HepG2 (cell line): ENCODE data around the gene ZNF540. TPM values are rescaled to one million over a fixed set of nuclear protein-coding genes. Genes with fewer than 3 reads are reported as not detected.

Experiments used
- AGO2 ChIP-seq: fragments of 200-400 bp; formaldehyde crosslinking; optimal IDR thresholded peaks from 2 replicates; pipeline ENCODE3; 2017; ENCODE audit warnings: mild to moderate bottlenecking, low read depth, low read length, moderate library complexity
- DNMT3B ChIP-seq: conservative IDR thresholded peaks from 2 replicates; pipeline ENCODE4 v1.6.1; 2016; ENCODE audit warnings: missing biosample characterization, control low read depth
- FOXK2 ChIP-seq: fragments of 450-650 bp; IDR thresholded peaks from 2 replicates; pipeline ENCODE4 v1.6.1; 2016
- FOXO1 ChIP-seq: sonication (generic); formaldehyde crosslinking; IDR thresholded peaks from 2 replicates; pipeline ENCODE4 v1.4.0; 2020; ENCODE audit warnings: missing genetic modification reagents
- HNF1A ChIP-seq, 2 experiments: sonication (generic) in 1 of 2; formaldehyde crosslinking in 1 of 2; IDR thresholded peaks; 2 replicates each; pipeline versions ENCODE4 v1.4.0 to v1.6.1; 2016 to 2020; ENCODE audit warnings: borderline replicate concordance in 1 of 2, low read depth in 1 of 2, mild to moderate bottlenecking in 1 of 2, missing genetic modification reagents in 1 of 2
- HNRNPH1 ChIP-seq: fragments of 200-400 bp; formaldehyde crosslinking; optimal IDR thresholded peaks from 2 replicates; pipeline ENCODE3; 2017; ENCODE audit warnings: mild to moderate bottlenecking, low read depth, low read length
- NBN ChIP-seq: fragments of 450-650 bp; conservative IDR thresholded peaks from 2 replicates; pipeline ENCODE4 v1.6.1; 2017
- NR1H2 ChIP-seq: sonication (generic); formaldehyde crosslinking; IDR thresholded peaks from 2 replicates; pipeline ENCODE4 v1.8.1; 2022; ENCODE audit warnings: low read depth, missing genetic modification reagents, borderline replicate concordance
- TMF1 ChIP-seq: sonication (generic); formaldehyde crosslinking; IDR thresholded peaks from 2 replicates; pipeline ENCODE4 v1.8.1; 2022; ENCODE audit warnings: low read depth, missing genetic modification reagents
- WIZ ChIP-seq: sonication (generic); formaldehyde crosslinking; IDR thresholded peaks from 2 replicates; pipeline ENCODE4 v1.5.1; 2020; ENCODE audit warnings: mild to moderate bottlenecking, missing genetic modification reagents
- ZFP62 ChIP-seq: sonication (generic); formaldehyde crosslinking; IDR thresholded peaks from 2 replicates; pipeline ENCODE4 v1.4.0; 2020; ENCODE audit warnings: missing genetic modification reagents
- ZNF256 ChIP-seq: sonication (generic); formaldehyde crosslinking; conservative IDR thresholded peaks from 2 replicates; pipeline ENCODE4 v1.4.0; 2020; ENCODE audit warnings: missing genetic modification reagents
- ZNF367 ChIP-seq: sonication (generic); formaldehyde crosslinking; IDR thresholded peaks from 2 replicates; pipeline ENCODE4 v1.4.0; 2020; ENCODE audit warnings: missing genetic modification reagents, borderline replicate concordance
- ZNF512B ChIP-seq: sonication (generic); formaldehyde crosslinking; IDR thresholded peaks from 2 replicates; pipeline ENCODE4 v1.5.1; 2020; ENCODE audit warnings: missing genetic modification reagents, mild to moderate bottlenecking, borderline replicate concordance
- ZNF552 ChIP-seq: sonication (generic); formaldehyde crosslinking; IDR thresholded peaks from 2 replicates; pipeline ENCODE4 v1.9.0; 2022; ENCODE audit warnings: missing genetic modification reagents, mild to moderate bottlenecking, borderline replicate concordance
- ZNF850 ChIP-seq: sonication (generic); formaldehyde crosslinking; conservative IDR thresholded peaks from 2 replicates; pipeline ENCODE4 v1.9.0; 2021; ENCODE audit warnings: mild to moderate bottlenecking, missing genetic modification reagents
- polyA plus RNA-seq, 8 experiments: library from polyadenylated mRNA; depleted of rRNA in 3 of 8; stranded (reverse) in 7 of 8; unstranded in 1 of 8; fragments of >200 nt; fragmentation: Illumina TruSeq in 4 of 8; extraction: Trizol in 4 of 8; gene quantifications; 2 replicates each; pipeline versions ENCODE4 v1.2.1 to v1.2.3, GENCODE V29; 2011 to 2016; ENCODE audit warnings: low read depth in 4 of 8, missing spikeins in 1 of 8, mixed read lengths in 1 of 8; ENCODE audit not compliant: insufficient read depth in 1 of 8
- total RNA-seq, 5 experiments: library from RNA; depleted of rRNA; stranded (reverse); fragments of >200 nt; fragmentation: Illumina TruSeq; extraction: Trizol; gene quantifications; 2 replicates each; pipeline ENCODE4 v1.2.3, GENCODE V29; 2016; ENCODE audit warnings: low read depth in 1 of 5
- TF ChIP-seq, protein P1 (sequence below): sonication (generic); formaldehyde crosslinking; IDR thresholded peaks from 2 replicates; pipeline ENCODE4 v1.5.0; 2020; ENCODE audit warnings: missing genetic modification reagents
- TF ChIP-seq, protein P2 (sequence below): sonication (generic); formaldehyde crosslinking; IDR thresholded peaks from 2 replicates; pipeline ENCODE4 v1.4.0; 2020; ENCODE audit warnings: missing genetic modification reagents

Gene ZNF540
- total and polyA plus RNA-seq, 2 of the 13 experiments (the other 11 are each of a cell fraction or from before 2014, with no cell fraction given), result 0.21 to 0.40 TPM

DNA sequence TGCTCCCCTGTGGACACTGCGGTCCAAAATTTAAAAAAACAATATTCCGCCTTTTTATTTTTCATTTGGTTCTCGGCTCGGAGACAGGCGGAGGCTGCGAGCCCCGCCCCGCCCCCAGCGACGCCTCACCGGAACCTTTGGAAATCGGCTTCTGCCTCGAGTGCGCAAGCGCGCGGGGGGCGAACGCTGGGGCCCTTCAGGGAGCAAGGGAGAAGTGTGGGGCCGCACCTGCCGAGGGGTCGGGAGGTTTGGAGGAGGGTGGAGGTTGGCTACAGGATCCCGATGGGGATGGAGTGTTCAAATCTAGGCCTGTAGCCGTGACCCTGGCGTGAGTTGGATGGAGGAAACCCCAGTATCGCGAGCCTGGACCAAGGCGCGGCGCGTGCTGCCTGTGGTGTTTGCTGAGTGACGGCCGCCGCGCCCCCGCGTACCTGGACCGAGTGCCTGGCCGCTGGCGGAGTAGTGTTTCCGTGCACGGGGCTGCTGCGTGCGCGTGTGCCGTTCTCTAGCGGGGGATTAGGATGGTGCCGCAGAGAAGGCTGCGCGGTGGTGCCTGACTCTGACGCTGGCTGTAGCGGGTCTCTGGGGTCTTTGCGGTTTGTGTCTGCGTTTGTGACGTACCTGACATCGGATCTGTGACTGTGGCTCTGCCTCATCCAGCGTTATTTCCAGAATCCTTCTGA is 61.2 kb downstream of the ZNF540 start (continued):
- TF ChIP-seq, protein P1, sequence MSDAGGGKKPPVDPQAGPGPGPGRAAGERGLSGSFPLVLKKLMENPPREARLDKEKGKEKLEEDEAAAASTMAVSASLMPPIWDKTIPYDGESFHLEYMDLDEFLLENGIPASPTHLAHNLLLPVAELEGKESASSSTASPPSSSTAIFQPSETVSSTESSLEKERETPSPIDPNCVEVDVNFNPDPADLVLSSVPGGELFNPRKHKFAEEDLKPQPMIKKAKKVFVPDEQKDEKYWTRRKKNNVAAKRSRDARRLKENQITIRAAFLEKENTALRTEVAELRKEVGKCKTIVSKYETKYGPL (CRISPR knock-in tag), result 0 out of 2 replicates have a peak, but pooled peaks have one; percentile 28
- TF ChIP-seq HNRNPH1 (no peak), TMF1 (CRISPR knock-in tag) (no peak), FOXK2 (no peak), ZNF512B (CRISPR knock-in tag) (no peak), ZNF552 (CRISPR knock-in tag) (peak; percentile 30; the same call in 1 of the 2 replicates), ZNF850 (0 out of 2 replicates have a peak, but pooled peaks have one; percentile 10), NBN (no peak), ZNF256 (CRISPR knock-in tag) (no peak), AGO2 (no peak), ZNF367 (CRISPR knock-in tag) (no peak), DNMT3B (CRISPR knock-in tag) (peak; percentile 72; the same call in 1 of the 2 replicates), HNF1A (IDR thresholded peaks at IDR 0.05; ENCODE audit: low read depth) (no peak), HNF1A (CRISPR knock-in tag; IDR thresholded peaks at IDR 0.05; ENCODE audit: borderline replicate concordance) (no peak), WIZ (CRISPR knock-in tag) (peak; percentile 18; the same call in 1 of the 2 replicates), NR1H2 (CRISPR knock-in tag) (no peak), FOXO1 (CRISPR knock-in tag) (peak; percentile 27; the same call in 1 of the 2 replicates), ZFP62 (CRISPR knock-in tag) (no peak)
- TF ChIP-seq, protein P2, sequence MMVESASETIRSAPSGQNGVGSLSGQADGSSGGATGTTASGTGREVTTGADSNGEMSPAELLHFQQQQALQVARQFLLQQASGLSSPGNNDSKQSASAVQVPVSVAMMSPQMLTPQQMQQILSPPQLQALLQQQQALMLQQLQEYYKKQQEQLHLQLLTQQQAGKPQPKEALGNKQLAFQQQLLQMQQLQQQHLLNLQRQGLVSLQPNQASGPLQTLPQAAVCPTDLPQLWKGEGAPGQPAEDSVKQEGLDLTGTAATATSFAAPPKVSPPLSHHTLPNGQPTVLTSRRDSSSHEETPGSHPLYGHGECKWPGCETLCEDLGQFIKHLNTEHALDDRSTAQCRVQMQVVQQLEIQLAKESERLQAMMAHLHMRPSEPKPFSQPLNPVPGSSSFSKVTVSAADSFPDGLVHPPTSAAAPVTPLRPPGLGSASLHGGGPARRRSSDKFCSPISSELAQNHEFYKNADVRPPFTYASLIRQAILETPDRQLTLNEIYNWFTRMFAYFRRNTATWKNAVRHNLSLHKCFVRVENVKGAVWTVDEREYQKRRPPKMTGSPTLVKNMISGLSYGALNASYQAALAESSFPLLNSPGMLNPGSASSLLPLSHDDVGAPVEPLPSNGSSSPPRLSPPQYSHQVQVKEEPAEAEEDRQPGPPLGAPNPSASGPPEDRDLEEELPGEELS (CRISPR knock-in tag), result no peak; the same call in 1 of the 2 replicates
